K562 (cell line): ENCODE results near the gene HCRTR1. TPM values are rescaled to one million over a fixed set of nuclear protein-coding genes. Genes with fewer than 3 reads are reported as not detected.

Experiments used
- BDP1 ChIP-seq: IDR thresholded peaks from 3 replicates; pipeline ENCODE4 v1.6.1; 2011; ENCODE audit not compliant: insufficient read length, insufficient read depth
- CBX2 ChIP-seq: fragments of 200-600 bp; sonication (generic); IDR thresholded peaks from one replicate; pipeline ENCODE4 v1.6.1; 2012; ENCODE audit warnings: mild to moderate bottlenecking, low read length, inconsistent platforms; ENCODE audit not compliant: insufficient read depth, poor library complexity, severe bottlenecking
- E2F1 ChIP-seq: sonication (generic); formaldehyde crosslinking; IDR thresholded peaks from 2 replicates; pipeline ENCODE4 v1.8.1; 2023; ENCODE audit warnings: mild to moderate bottlenecking, missing genetic modification reagents, moderate library complexity
- ELK1 ChIP-seq: sonication (generic); formaldehyde crosslinking; IDR thresholded peaks from 2 replicates; pipeline ENCODE4 v1.8.1; 2022; ENCODE audit warnings: missing genetic modification reagents
- EP300 ChIP-seq: IDR thresholded peaks from 2 replicates; pipeline ENCODE4 v1.6.1; 2012; ENCODE audit warnings: low read length, improper control_type of control experiment
- HDAC8 ChIP-seq: fragments of 450-650 bp; IDR thresholded peaks from 2 replicates; pipeline ENCODE4 v1.6.1; 2016; ENCODE audit warnings: mild to moderate bottlenecking, missing genetic modification characterization, moderate library complexity, missing compliant biosample characterization
- HDGF ChIP-seq: fragments of 450-650 bp; IDR thresholded peaks from 2 replicates; pipeline ENCODE4 v1.6.1; 2016
- KLF16 ChIP-seq: IDR thresholded peaks from 2 replicates; pipeline ENCODE4 v1.6.1; 2016; ENCODE audit warnings: antibody characterized with exemption
- NFXL1 ChIP-seq: fragments of 450-650 bp; formaldehyde crosslinking; IDR thresholded peaks from 2 replicates; pipeline ENCODE4 v1.4.0; 2021; ENCODE audit warnings: mild to moderate bottlenecking
- POLR2AphosphoS2 ChIP-seq: IDR thresholded peaks from 2 replicates; pipeline ENCODE4 v1.6.1; 2012; ENCODE audit warnings: low read length, improper control_type of control experiment
- PTBP1 ChIP-seq: fragments of 200-400 bp; formaldehyde crosslinking; IDR thresholded peaks from 2 replicates; pipeline ENCODE4 v1.6.1; 2017; ENCODE audit warnings: low read depth, low read length
- RCOR1 ChIP-seq, 2 experiments: IDR thresholded peaks; 2 replicates each; pipeline ENCODE4 v1.6.1; 2012; ENCODE audit warnings: low read depth in 2 of 2, low read length in 2 of 2, borderline replicate concordance in 1 of 2, improper control_type of control experiment in 1 of 2
- SRSF1 ChIP-seq: fragments of 200-400 bp; formaldehyde crosslinking; IDR thresholded peaks from 2 replicates; pipeline ENCODE4 v1.6.1; 2017; ENCODE audit warnings: mild to moderate bottlenecking, low read depth, low read length, moderate library complexity
- TGIF2 ChIP-seq: sonication (generic); formaldehyde crosslinking; IDR thresholded peaks from 2 replicates; pipeline ENCODE4 v1.8.1; 2022; ENCODE audit warnings: mild to moderate bottlenecking, missing genetic modification reagents, moderate library complexity
- UBTF ChIP-seq, 2 experiments: IDR thresholded peaks; 2 replicates each; pipeline ENCODE4 v1.6.1; 2012; ENCODE audit warnings: improper control_type of control experiment in 2 of 2, low read depth in 2 of 2, low read length in 2 of 2, borderline replicate concordance in 1 of 2
- ZC3H11A ChIP-seq: IDR thresholded peaks from 2 replicates; pipeline ENCODE4 v1.6.1; 2012; ENCODE audit warnings: low read depth, low read length, improper control_type of control experiment
- ZNF644 ChIP-seq: fragments of 200-800 bp; sonication (Bioruptor generic); IDR thresholded peaks from 2 replicates; pipeline ENCODE4 v1.6.1; 2016; ENCODE audit warnings: low read depth, missing genetic modification characterization, missing compliant biosample characterization
- ZNF707 ChIP-seq: fragments of 250-450 bp; sonication (Bioruptor Pico); conservative IDR thresholded peaks from 2 replicates; pipeline ENCODE4 v1.8.0; 2022; ENCODE audit warnings: inconsistent platforms, mild to moderate bottlenecking, moderate library complexity
- polyA plus RNA-seq, 8 experiments: library from polyadenylated mRNA; depleted of rRNA in 4 of 8; stranded (reverse) in 5 of 8; unstranded in 3 of 8; fragments of >200 nt; fragmentation: Nextera tagmentation in 2 of 8; fragmentation: Illumina TruSeq in 1 of 8; extraction: Ambion mirVana in 2 of 8; extraction: Trizol in 1 of 8; gene quantifications; 2 replicates each; pipeline versions ENCODE4 v1.2.1 to v1.2.3, GENCODE V29; 2011 to 2014; ENCODE audit warnings: inconsistent platforms in 1 of 8, missing spikeins in 1 of 8
- total RNA-seq, 7 experiments: library from RNA; depleted of rRNA in 6 of 7; stranded (reverse); fragments of >200 nt in 6 of 7; fragmentation: Illumina TruSeq in 2 of 7; extraction: Trizol in 2 of 7; gene quantifications; 2 replicates each; pipeline versions ENCODE4 v1.2.1 to v1.2.3, GENCODE V29; 2011 to 2021; ENCODE audit warnings: low replicate concordance in 1 of 7
- TF ChIP-seq, protein P1 (sequence below): sonication (generic); formaldehyde crosslinking; IDR thresholded peaks from 2 replicates; pipeline ENCODE4 v1.8.1; 2022; ENCODE audit warnings: missing genetic modification reagents
- TF ChIP-seq, protein P2 (sequence below): IDR thresholded peaks from 3 replicates; pipeline ENCODE4 v1.6.1; 2011; ENCODE audit warnings: borderline replicate concordance, mild to moderate bottlenecking; ENCODE audit not compliant: insufficient read length, insufficient read depth

HCRTR1 gene
- total and polyA plus RNA-seq, 9 of the 15 experiments (the other 6 are each of a cell fraction or from before 2014, with no cell fraction given), result not detected

DNA sequence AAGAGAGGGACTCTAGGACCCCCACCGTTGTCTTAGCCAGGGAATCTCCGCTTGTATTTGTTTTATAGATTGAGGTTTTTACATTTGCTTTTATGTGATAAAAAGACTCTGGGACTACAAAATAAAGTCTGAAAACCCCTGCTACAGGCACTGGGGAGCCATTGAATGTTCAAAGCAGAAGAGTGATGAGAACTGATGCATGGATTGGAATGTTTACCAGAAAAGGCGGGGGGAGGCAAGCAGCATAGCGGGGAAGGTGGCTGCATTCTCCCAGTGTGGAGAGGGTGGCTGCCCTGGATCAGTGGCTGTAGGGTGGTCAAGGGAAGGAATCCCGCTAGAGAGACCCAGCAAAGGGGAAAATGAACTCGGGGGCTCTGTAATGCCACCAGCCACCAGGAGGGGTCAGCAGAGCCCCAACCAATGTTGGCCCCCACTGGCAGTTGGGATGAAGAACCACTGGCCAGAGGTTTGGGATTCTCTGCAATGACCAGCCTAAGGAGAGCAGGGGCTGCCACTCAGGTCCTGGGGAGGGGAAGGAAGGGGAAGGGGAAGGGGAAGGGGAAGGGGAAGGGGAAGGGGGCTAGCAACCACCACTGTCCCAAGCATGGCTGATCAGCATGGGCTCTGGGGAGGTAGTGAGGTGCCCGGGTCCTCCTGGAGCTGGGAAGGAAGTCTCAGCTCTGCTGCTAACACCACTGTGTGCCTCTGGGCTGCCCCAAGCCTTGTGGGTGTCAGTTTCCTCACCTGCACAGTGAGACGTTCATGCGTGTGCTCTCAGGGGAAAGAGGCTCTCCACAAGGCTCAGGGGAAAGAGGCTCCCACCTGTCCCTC is 46.3 kb downstream of the HCRTR1 start (continued):
- TF ChIP-seq, protein P1, sequence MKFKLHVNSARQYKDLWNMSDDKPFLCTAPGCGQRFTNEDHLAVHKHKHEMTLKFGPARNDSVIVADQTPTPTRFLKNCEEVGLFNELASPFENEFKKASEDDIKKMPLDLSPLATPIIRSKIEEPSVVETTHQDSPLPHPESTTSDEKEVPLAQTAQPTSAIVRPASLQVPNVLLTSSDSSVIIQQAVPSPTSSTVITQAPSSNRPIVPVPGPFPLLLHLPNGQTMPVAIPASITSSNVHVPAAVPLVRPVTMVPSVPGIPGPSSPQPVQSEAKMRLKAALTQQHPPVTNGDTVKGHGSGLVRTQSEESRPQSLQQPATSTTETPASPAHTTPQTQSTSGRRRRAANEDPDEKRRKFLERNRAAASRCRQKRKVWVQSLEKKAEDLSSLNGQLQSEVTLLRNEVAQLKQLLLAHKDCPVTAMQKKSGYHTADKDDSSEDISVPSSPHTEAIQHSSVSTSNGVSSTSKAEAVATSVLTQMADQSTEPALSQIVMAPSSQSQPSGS (CRISPR knock-in tag), result no peak
- TF ChIP-seq ZC3H11A (no peak), UBTF (IDR thresholded peaks at IDR 0.05; ENCODE audit: borderline replicate concordance in 1 of 2, low read depth in 2 of 2, low read length in 2 of 2) (no peak), ZNF707 (CRISPR knock-in tag) (no peak), ELK1 (CRISPR knock-in tag) (no peak), EP300 (0 out of 2 replicates have a peak, but pooled peaks have one; percentile 27), HDAC8 (tag) (no peak), HDGF (no peak), BDP1 (no peak), CBX2 (no peak), KLF16 (peak; percentile 58), SRSF1 (no peak), PTBP1 (no peak), POLR2AphosphoS2 (no peak), TGIF2 (CRISPR knock-in tag) (no peak), E2F1 (CRISPR knock-in tag) (no peak), ZNF644 (tag) (no peak), RCOR1 (IDR thresholded peaks at IDR 0.05; ENCODE audit: borderline replicate concordance in 1 of 2, low read depth in 2 of 2, low read length in 2 of 2) (no peak), NFXL1 (no peak)
- TF ChIP-seq, protein P2, sequence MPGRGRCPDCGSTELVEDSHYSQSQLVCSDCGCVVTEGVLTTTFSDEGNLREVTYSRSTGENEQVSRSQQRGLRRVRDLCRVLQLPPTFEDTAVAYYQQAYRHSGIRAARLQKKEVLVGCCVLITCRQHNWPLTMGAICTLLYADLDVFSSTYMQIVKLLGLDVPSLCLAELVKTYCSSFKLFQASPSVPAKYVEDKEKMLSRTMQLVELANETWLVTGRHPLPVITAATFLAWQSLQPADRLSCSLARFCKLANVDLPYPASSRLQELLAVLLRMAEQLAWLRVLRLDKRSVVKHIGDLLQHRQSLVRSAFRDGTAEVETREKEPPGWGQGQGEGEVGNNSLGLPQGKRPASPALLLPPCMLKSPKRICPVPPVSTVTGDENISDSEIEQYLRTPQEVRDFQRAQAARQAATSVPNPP, result no peak
